ENCODE data around the gene COBL. TPM values are rescaled to one million over a fixed set of nuclear protein-coding genes. Genes with fewer than 3 reads are reported as not detected.

Gene COBL
- total RNA-seq, 4 donors from 2014 or later: 14.3 to 19.3 (median 15.9) TPM

DNA sequence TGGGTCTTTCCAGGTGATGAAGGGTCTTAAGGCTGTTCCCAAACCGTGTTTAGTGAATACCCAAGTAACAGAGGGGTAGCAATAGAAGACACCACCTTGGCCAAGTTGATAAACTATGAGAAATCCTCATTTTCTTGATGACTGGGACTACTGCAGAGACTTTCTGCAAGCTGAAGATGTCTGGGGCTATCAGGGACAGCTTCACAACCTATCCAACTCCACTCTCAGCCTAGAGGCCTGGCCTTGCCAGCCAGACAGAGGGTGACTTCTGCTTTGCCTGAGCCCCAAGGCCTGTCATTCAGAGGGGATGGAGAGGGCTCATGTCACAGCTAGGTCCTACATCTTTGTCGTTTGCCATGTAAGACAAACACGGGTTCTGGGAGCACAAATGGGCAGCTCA is 278.0 kb downstream of the COBL start:
- Histone ChIP-seq H3K4me1 (no peaks in the 10 kb centered on the region), H3K4me3 (replicated peaks in 1 of 3) (no peak overlapping the region), H3K36me3 (no peaks in the 10 kb centered on the region), H3K9me3 (no peaks in the 10 kb centered on the region), H3K27me3 (no peaks in the 10 kb centered on the region), H3K27ac (no peak overlapping the region)
- DNase-seq: no peak
- intact Hi-C loops (cut with DNase I): no loop called here
- 88 to 93% methylated on average over 1 to 3 of the region's 3 CpGs for WGBS, 2 donors
- TF ChIP-seq, protein P1, sequence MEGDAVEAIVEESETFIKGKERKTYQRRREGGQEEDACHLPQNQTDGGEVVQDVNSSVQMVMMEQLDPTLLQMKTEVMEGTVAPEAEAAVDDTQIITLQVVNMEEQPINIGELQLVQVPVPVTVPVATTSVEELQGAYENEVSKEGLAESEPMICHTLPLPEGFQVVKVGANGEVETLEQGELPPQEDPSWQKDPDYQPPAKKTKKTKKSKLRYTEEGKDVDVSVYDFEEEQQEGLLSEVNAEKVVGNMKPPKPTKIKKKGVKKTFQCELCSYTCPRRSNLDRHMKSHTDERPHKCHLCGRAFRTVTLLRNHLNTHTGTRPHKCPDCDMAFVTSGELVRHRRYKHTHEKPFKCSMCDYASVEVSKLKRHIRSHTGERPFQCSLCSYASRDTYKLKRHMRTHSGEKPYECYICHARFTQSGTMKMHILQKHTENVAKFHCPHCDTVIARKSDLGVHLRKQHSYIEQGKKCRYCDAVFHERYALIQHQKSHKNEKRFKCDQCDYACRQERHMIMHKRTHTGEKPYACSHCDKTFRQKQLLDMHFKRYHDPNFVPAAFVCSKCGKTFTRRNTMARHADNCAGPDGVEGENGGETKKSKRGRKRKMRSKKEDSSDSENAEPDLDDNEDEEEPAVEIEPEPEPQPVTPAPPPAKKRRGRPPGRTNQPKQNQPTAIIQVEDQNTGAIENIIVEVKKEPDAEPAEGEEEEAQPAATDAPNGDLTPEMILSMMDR (IDR thresholded peaks at IDR 0.05): no peak
- no peak for TF ChIP-seq POLR2A (IDR thresholded peaks at IDR 0.05)

- no peak overlapping the region for H3K4me3 ChIP-seq (replicated peaks in 1 of 3)
- no peaks in the 10 kb centered on the region for H3K36me3 ChIP-seq
- DNase-seq: no peak
- H3K27ac ChIP-seq: no peak overlapping the region
- H3K27me3 ChIP-seq: no peaks in the 10 kb centered on the region
- intact Hi-C loops (cut with DNase I): no loop called here
- no peaks in the 10 kb centered on the region for H3K9me3 ChIP-seq
- 87 to 93% methylated on average over 8 of the region's 8 CpGs for WGBS, 2 donors
- H3K4me1 ChIP-seq: no peaks in the 10 kb centered on the region
- TF ChIP-seq POLR2A (IDR thresholded peaks at IDR 0.05): no peak
Observed at GRCh38 chr7:51035716-51036115, 280.9 kb downstream of the COBL start.

DNA sequence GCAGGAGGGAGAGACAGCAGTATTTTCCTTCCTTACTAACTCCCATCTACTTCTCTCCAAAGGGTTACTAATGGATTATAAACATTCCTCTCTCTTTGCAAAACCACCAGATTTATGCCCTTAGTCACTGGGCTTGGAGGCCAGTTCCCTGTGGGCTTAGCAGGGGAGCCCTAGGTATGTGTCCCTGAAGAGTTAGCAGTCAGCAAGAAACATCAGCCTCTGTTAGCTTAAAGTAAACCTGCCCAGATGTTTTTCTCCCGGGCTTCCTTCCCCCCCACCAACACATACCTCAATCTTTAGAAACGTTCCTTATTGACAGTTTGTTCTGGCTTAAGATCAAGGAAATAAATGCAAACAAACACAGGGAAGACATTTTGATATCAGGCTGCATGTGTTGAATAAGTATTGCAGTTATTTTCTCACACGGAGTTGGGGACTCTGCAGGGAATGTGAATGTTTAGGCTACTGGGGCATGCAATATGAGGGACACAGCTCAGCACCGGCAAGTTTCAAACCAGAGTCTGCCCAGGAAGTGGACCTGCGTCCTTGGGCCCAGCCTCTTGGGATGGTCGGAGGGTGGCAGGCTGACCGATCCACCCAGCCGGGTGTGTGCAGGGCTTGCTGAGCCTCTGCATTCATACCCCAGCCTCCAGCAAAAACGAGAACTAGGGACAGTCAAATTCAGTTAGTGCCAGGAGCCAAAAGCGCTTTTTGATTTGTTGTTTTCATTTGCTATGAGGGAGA is 281.9 kb downstream of the COBL start:
- DNase-seq: no peak
- H3K4me3 ChIP-seq (replicated peaks in 1 of 3): no peak overlapping the region
- H3K27ac ChIP-seq: no peak overlapping the region
- H3K27me3 ChIP-seq: no peaks in the 10 kb centered on the region
- intact Hi-C loops (cut with DNase I): no loop called here
- H3K9me3 ChIP-seq: no peaks in the 10 kb centered on the region
- TF ChIP-seq, protein P1 (IDR thresholded peaks at IDR 0.05): no peak
- no peak for TF ChIP-seq POLR2A (IDR thresholded peaks at IDR 0.05)
- no peaks in the 10 kb centered on the region for H3K36me3 ChIP-seq
- 50 to 56% methylated on average over 10 of the region's 10 CpGs for WGBS, 2 donors
- H3K4me1 ChIP-seq: no peaks in the 10 kb centered on the region

GRCh38 chr7:51033727-51034520 is 282.7 kb downstream of the COBL start:
- DNase-seq: no peak
- Histone ChIP-seq H3K36me3 (peaks cover 0 to under 1% of the 10 kb centered on the region in 2 donors), H3K4me3 (replicated peaks in 1 of 3) (no peak overlapping the region), H3K27ac (no peak overlapping the region), H3K4me1 (no peaks in the 10 kb centered on the region), H3K9me3 (no peaks in the 10 kb centered on the region), H3K27me3 (no peaks in the 10 kb centered on the region)
- WGBS, 2 donors: 66 to 68% methylated on average over 8 of the region's 8 CpGs
- TF ChIP-seq POLR2A (IDR thresholded peaks at IDR 0.05): no peak
- TF ChIP-seq, protein P1 (IDR thresholded peaks at IDR 0.05): no peak
- intact Hi-C loops (cut with DNase I): no loop called here

GRCh38 chr7:51031791-51032515 is 284.7 kb downstream of the COBL start:
- H3K27ac ChIP-seq: no peak overlapping the region
- H3K27me3 ChIP-seq: no peaks in the 10 kb centered on the region
- TF ChIP-seq, protein P1 (IDR thresholded peaks at IDR 0.05): no peak
- no peak for TF ChIP-seq POLR2A (IDR thresholded peaks at IDR 0.05)
- no peak overlapping the region for H3K4me3 ChIP-seq (replicated peaks in 1 of 3)
- intact Hi-C loops (cut with DNase I): no loop called here
- H3K4me1 ChIP-seq: no peaks in the 10 kb centered on the region
- no peaks in the 10 kb centered on the region for H3K9me3 ChIP-seq
- peaks cover 0 to 5% of the 10 kb centered on the region in 2 donors for H3K36me3 ChIP-seq
- DNase-seq: no peak
- 95 to 97% methylated on average over 7 to 8 of the region's 8 CpGs for WGBS, 2 donors
